Renal pelvis (tissue), 4 donors: ENCODE measurements around the gene SMYD3. TPM values are rescaled to one million over a fixed set of nuclear protein-coding genes. Genes with fewer than 3 reads are reported as not detected.

Source experiments
- DNase-seq: peaks from one replicate; pipeline ENCODE4 v3.0.0-alpha.2; 2013
- polyA plus RNA-seq, 3 donors: library from polyadenylated mRNA; unstranded; fragments of 120-200 nt; gene quantifications; one replicate each; pipeline ENCODE4 v1.2.1, GENCODE V29; 2013; ENCODE audit not compliant: insufficient read length in 3 of 3

SMYD3 gene
- polyA plus RNA-seq, 3 donors = 25.8 to 30.3 (median 26.1) TPM

DNA sequence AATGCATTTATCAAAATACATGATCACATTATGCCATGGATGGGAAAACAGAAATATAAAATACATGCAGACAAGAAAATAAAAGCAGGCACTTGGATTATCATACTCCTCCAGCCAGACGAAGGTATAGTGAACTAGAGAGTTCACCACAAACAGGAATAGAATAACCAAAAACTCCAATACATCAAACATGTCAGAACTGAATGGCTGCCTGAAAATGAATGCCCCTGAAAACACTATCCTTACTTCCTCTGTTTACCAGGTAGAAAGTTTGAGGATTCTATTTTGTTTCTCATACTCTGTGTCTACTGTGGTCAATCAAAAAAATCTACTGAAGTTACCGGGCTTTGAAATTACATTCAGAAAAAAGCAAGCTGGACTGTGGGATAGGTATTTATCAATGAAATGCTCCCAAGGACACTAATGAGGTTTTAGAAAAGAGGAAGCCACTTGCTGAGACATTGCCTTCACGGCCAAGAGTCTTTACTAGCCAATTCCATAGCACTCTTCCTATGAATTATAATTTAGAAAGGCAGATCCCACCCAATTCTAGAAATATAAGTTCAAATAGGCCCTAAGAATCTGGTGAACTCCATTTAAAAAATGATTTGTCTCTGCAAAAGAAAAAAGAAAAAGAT lies 197.7 kb downstream of the SMYD3 start:
- DNase-seq = no peak

DNA sequence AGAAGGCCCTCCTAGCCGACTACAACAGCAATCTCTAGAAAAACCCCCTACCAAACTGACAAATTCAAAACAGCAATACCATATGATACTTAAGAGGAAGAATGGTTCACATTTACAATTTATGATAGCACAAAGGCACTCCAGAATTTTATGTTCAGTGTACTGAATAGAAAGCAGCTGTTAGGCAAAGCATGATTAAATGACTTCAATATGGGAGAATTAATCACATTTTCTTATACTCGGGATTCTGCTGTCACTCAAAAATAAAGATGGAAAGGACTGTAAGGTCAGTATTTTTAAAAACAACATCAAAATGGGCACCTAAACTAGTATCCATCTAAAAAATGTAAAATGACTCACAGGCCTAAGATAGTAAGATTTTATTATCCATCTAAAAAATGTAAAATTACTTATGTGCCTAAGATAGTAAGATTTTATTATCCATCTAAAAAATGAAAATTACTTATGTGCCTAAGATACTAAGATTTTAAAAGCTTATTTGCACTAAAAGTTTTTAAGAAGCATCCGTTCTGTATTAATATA lies 198.5 kb downstream of the SMYD3 start:
- no peak for DNase-seq

DNA sequence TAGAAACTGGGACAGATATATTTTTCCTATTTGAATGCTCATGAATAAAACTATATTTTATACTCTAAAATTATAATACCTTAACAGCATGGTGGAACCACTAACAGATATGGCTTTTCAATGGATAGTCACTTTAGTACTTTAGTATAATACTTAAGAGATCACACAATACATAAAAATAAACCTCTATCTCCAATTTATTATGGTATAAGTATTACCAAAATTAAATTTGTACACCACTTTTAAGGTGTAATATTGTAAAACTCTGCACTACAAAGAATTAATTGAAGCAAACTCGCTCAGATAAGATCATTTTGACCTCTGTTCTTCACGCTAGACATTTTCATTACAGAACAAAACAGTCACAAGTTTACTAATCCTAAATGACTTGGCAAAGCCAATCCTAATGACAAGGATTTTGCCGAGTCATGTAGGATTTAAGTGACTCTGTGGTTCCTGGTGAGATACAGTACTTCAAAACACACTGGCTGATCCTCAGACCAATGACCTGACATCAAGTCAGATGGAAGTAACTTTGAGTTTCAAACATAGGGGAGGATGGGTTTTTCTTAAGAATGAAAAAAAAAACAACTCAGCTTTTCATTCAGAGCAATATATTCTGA lies 200.6 kb downstream of the SMYD3 start:
- DNase-seq = no peak

DNA sequence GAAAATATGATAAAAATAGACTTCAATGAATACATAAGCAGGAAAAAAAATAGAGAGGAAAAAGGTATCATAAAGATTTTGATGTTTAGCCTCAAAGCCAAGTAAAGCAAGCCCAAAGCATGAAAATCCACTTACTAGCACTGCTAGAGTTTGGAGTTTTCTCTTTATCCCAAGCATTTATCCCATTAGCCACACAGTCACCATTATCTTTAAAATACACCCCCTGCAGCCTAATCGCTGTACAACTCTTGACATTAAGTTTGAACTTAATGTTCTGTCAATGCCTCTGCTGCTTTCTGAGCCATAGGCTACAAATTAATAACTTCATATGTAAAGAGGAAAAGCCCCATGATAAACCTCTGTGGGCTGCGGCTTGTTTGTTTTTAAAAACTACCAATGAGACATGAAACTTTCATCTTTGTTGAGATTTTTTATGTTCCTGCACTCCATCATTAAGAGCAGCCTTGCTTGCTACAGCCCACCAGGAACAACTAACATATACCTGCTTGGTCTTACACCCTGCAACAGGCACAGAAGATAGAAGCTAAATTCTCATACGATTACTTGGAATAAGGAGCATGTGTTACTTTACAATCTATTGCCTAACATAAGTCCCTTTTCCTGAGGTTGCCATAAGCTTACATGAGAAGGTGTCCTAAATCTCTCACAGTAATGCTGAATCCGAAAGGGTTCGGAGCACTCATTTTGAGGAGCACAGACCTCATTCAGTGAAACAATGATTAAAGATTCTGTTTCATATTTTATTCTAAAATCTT lies 202.4 kb downstream of the SMYD3 start:
- DNase-seq = no peak

DNA sequence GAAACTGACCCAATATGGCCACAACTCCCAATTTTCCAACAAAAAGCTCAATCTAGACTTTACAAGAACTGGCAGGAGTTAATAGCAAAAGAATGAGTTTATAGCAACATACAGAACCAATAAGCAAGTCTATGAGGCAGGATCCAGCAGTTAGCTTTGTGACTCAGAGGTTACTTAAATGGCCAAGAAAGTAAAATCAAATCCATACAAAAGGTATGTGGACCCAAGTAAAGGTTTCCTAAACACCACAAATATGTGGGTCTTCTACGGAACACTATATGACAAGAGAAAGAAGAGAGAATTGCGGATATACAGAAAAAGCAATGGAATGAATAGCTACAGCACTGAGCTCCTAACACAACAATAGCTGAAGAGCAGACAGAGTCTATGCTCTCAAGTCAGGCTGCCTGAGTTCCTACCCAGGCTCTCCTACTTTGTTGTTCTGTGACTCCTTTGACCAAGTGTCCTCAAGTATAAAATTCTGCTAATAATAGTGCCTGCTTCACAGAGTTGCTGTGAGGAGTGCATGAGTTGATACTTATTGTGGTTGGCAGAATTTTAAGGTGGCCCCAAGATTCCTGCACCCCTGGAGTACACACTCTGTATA lies 204.3 kb downstream of the SMYD3 start:
- DNase-seq = no peak

DNA sequence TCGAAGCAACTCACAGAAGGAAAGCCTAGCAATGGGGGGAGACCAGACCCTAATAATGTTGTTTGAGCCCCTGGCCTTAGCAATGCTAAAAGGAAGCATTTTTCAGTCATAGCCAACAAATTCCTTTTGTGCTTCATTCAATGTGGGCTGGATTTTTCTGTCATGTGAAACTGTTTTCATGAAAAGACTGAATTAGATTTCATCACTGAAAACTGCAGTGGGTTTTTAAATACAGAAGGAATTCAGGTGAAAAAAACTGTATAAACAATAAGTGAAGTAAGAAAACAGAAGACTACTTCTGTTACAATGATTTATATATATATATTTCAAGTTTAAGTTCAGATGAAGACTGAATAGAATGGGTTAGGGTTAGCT lies 204.8 kb downstream of the SMYD3 start:
- DNase-seq = no peak

DNA sequence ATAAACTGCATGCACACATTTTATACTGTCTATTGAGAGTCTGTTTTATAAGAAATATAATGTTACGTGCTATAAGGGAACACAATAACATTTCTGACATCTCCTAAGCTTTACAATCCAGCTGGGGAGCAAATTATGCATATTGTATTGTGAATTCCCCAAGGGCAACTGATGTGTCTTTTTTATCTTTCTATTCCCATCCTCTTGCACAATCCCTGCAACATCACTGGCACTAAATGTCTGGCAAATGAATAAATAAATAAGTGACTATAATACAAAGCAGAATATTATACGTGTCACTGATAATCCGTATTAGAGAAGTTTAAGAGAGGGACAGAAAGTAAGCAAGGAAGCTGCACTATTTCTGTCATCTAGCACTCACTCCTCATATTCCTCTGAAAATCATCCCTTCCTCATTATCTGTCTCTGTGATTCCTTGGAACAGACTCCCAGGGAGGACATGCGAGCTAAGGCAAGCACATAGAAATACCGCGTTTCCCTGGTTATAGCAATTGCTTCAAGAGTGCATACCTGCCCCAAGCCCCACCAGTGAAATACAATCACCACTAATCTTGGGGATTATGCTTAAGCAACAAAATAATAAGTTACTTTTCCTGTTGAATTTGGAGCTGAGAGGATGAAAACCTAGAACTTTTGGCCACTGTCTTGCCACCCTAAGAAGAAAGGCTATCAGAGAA lies 205.4 kb downstream of the SMYD3 start:
- no peak for DNase-seq

DNA sequence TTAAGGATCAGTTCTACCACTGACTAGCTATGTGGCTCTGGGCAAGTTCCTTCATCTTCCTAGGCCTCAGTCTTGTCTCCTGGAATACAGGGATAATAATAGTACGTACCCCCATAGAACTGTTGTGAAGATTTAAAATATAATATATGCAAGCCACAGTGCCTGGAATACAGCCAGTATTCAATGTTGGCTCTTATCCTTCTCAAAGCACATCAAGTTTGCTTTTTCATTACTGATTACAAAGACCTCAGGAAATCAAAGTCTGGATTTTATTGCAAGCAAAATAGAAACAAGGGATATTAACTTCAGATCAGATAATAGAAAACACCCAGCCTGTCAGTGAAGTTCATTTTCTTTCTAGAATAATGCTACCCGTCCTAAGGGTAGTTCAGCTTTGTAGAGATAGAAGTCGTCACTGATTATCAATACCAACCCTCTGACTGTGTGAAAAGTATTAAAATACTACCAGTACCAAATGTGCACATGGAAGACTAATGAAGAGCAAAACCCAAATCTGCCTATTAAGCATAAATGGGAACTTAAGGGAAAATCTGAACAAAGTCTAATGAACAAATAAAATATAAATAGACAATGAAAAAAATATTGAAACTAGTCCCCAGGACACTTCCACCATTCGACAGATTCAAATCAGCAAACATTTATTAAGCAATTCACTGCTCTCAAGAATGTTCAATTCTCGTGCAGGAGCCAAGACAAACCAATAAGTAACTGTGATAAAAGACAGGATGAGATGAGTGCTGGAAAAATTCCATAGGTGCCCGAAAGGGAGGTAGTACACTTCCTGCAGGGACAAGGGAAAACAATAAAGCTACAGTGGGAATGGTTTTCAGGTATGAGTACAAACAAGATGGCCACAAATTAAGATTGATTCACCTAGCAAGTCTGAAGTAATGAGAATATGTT lies 206.2 kb downstream of the SMYD3 start:
- DNase-seq = no peak

DNA sequence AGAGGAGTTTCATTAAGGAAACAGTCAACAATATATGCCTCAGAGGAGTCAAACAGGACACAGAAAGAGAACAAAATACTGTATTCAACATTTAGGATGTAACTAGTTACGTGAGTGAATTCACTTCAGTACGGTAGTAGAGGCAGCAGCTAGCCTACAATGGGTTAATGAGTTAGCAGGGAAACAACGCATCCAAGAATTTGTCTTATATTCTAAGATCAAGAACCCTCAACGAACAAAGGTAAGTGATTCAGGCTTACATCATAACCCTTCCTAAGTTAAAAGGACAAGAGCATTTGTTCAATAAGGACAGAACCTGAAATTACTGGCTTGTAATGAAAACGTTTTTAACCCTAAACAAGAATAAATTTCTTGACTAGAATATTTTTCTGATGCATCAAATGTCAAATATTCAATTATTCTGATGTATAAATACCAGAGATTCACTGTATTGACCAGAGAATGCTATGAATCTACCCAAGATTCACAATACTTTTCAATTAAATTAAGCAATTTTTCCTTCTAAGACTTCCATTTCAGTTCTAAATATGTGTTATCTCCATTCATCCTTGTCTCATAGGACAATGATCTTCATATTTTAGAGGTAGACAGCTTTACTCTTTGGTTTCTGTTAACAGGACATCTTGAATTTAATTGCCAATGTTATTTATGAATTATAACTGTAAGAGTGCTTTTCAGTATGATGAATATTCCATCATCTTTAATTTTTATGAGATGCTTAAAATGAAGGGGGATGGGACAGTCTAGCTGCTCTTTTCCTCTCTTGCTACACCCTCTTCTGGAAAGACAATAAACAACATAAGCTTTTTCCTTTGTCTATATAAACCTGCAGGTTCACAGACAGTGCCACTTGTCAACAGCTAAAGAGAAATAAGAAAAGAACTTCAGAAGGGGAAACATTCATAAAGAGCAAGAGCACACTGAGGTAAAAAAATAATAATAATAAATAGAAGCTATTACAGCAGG lies 209.5 kb downstream of the SMYD3 start:
- DNase-seq = no peak

DNA sequence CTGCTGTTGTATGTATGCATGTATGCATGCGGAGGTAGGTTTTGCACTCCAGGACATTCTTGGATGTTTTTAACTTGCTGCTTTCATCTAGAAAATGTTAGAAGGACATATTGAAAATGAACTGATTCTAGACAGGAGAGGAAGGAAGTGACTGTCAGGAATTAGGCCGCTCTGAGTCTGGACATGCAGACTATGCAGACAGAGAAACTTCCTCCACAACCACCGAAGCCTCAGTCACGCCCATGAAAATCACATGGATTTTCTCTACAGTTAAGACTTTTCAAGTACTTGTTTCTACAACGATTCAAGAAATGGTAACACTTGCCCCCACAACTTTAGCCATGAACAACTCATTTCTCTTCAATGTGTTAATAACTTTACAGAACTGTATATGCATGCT lies 211.1 kb downstream of the SMYD3 start:
- DNase-seq = no peak

DNA sequence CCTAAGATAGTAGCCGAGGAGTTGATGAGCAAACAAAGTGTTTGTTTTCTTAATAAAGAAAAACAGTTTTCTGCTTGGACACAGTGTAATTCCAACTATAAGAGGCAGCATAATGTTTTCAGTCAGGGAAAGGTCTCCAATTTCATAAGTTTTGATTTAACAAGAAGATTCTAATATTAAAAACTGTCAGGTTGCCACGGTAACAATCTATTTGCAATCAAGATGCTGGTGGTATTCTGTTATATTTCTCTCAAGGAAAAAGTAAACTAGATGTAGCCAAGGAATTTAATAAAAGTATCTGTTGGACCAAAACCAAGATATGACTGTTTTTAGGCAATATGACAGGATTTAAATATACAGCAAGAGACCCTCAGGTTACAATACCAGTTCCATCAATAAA lies 211.7 kb downstream of the SMYD3 start:
- no peak for DNase-seq

DNA sequence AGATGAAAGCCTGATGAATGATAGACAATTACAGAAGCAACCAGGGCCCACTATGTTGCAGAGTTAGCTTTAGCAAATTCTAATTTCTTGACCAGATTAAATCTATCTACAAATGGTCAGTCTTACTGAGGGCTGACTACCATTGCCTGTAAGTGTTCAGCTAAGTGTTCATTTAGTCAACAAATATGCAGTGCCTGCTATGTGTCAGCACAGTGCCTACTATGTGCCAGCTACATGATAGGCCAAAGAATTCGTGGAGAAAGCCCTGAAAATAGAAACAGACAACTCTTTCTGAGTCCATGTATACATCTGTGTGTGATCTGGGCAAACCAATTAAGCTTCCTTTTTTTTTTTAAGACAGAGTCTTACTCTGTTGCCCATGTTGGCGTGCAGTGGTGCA lies 212.8 kb downstream of the SMYD3 start:
- no peak for DNase-seq

DNA sequence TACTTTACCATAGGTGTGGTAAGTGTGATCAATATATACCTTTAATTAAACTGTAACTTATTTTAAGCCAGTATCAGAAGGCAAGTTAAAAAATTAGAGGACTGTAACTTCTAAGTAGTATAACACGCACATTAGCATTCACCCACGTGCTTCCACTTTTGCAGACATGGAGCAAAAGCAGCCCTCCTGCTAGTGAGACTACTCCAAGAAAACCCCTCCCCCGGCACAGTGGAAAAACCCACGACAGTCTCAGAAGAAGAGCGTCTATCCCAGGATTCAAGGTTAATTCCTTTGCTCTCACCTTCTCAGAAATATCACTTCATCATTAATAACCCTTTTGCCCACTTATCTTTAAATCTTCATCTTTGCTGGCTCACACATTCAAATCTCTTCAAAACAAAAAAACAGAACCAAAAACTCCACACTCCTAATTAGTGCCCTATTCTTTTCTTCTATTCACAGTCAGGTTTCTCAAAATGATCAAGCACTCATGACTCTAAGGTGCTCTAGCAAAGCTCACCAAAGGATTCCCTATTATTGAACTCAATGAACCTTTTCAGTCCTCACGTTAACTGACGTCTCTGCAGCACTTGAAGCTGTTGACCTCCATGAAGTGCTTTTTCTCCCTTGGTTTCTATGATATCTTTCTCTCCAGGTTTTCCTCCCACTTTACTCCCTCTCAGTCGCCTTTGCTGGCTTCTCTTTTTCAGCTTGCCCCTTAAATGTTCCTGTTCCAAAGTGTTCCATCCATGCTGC lies 213.5 kb downstream of the SMYD3 start:
- DNase-seq = no peak

DNA sequence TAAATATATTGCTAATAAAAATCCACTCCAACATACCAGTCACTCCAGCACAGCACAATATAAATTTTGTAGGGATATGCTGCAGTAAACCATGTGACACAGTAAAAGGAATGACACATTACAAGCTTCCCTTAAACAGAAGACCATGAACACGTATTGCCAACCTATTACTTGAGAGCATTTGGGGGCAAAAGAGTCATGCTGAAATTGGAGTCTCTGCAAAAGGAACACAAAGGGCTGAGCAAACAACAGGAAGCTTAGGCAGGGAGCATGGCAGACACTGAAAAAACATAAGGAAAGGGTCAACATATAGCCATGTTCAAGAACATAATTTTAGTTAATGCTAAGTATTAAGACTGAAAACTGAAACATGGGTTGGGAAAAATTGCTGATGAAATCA lies 214.5 kb downstream of the SMYD3 start:
- DNase-seq = no peak

DNA sequence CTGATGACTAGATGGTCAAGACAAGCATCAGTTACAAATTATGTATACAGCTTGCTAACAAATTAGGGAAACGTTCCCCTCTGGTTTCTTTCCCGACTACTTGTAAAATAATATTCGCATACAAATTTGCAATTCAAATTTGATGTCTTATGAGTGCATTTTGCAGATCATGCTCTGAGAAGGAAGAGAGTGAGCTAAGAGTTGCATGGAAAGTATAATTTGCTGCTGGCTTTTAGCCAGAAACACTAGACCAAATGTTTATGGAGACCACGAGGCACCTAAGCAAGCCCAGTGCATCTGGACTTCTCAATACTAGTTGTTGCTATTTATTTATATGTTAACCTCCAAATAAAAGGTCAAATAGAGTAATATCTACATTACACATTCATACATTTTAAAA lies 216.0 kb downstream of the SMYD3 start:
- no peak for DNase-seq

DNA sequence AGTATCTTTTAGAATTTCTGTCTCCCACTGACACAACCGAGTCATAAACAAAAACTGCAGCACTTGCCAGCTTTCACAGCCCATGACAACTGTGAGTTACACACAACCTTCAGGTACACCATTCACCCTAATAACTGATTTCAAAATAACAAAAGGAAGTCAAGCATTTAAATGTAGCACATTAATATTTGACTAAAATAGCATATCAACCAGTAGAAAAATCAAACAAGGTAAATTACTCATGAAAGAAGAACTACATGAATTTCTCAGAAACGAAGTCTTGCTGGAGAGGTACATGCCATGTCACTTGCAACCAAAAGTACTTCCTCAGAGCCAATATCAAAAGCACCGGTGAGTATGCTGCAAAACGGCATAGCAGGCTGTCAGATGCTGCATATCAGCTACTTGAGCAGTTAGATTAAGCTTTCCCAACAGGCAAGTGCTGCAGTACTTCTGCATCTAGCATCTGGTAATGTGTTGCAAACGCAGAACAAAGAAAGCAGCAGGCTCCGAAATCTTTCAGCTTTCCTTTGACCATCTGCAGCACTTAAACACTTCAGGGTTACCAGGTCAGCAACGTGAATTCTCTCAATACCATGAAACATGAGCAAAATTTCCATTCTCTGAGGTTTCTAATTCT lies 223.2 kb downstream of the SMYD3 start:
- DNase-seq = no peak

DNA sequence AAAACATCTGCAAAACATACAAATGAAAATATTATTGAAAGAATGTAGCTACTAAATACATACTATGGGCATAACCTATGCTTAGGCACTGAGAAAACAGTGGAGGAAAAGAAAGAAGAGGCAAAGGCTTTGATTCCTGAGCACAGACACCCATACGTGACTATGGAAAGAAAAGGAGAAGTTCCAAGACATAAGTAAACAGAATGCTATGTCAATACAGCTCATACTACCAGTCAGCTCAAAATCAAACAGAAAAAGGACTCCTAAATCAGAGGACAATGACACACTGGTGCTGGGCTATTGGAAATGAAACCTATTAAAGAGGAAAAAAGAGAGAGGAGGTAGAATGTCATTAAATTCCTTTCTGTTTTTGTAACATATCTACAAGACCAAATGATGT lies 225.4 kb downstream of the SMYD3 start:
- DNase-seq = no peak

DNA sequence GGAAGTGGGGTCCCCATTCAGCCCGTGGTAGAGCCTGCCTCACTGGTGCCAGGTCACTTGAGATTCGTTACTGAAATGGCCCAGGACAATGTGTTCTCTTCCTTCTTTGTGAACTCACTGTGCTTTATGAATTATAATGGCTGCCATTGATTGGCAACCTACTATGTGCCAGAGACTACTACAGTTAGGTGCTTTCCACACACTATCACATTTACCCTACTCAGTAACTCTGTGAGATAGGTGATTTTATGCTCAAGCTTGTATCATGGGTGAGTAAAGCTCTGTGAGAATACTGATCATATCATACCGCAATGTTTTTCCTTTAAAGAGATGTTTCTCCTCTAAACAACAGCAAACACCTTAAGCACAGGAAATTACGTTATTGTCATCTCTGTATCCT lies 225.9 kb downstream of the SMYD3 start:
- no peak for DNase-seq
